Measurements from ENCODE around the gene STOM.
A peak's percentile ranks its signal among the peaks of the same experiment; 100 is the strongest.

STOM gene

GRCh38 chr9:121359351-121360294, 10.4 kb downstream of the STOM start:
- 100% methylated on average over 2 of the region's 3 CpGs; no CpG with 5 or more reads in 1 of the 2 experiments for WGBS, 2 experiments (ENCODE audit: insufficient coverage in 2 of 2)
- Histone ChIP-seq H3K4me3 (ENCODE audit: extremely low read depth, insufficient read depth, low read length, poor library complexity, severe bottlenecking) (no peak overlapping the region), H3K27ac (ENCODE audit: low read depth, low read length, severe bottlenecking) (no peak overlapping the region), H3K4me1 (ENCODE audit: control insufficient read depth, insufficient read depth, low read length, poor library complexity, severe bottlenecking) (peaks cover 13% of the 10 kb centered on the region), H3K9me3 (ENCODE audit: control insufficient read depth, low read length) (no peaks in the 10 kb centered on the region), H3K36me3 (ENCODE audit: control insufficient read depth, insufficient read depth, low read length) (no peaks in the 10 kb centered on the region)

- H3K36me3 ChIP-seq (ENCODE audit: control insufficient read depth, insufficient read depth, low read length), result no peaks in the 10 kb centered on the region
- WGBS, 2 experiments (ENCODE audit: insufficient coverage in 2 of 2), result 83 to 100% methylated on average over 1 of the region's 3 CpGs
- no peaks in the 10 kb centered on the region for H3K9me3 ChIP-seq (ENCODE audit: control insufficient read depth, low read length)
- H3K27ac ChIP-seq (ENCODE audit: low read depth, low read length, severe bottlenecking), result no peak overlapping the region
- no peak overlapping the region for H3K4me3 ChIP-seq (ENCODE audit: extremely low read depth, insufficient read depth, low read length, poor library complexity, severe bottlenecking)
- H3K4me1 ChIP-seq (ENCODE audit: control insufficient read depth, insufficient read depth, low read length, poor library complexity, severe bottlenecking), result peaks cover 13% of the 10 kb centered on the region
Measured at GRCh38 chr9:121358751-121359150, 11.3 kb downstream of the STOM start.

- H3K9me3 ChIP-seq (ENCODE audit: control insufficient read depth, low read length), result no peaks in the 10 kb centered on the region
- no peaks in the 10 kb centered on the region for H3K4me1 ChIP-seq (ENCODE audit: control insufficient read depth, insufficient read depth, low read length, poor library complexity, severe bottlenecking)
- no peaks in the 10 kb centered on the region for H3K36me3 ChIP-seq (ENCODE audit: control insufficient read depth, insufficient read depth, low read length)
- no peak overlapping the region for H3K27ac ChIP-seq (ENCODE audit: low read depth, low read length, severe bottlenecking)
- H3K4me3 ChIP-seq (ENCODE audit: extremely low read depth, insufficient read depth, low read length, poor library complexity, severe bottlenecking), result no peak overlapping the region
- WGBS, 2 experiments (ENCODE audit: insufficient coverage in 2 of 2), result no CpG with 5 or more reads among the region's 3 CpGs
Measured at GRCh38 chr9:121357011-121357410, 13.0 kb downstream of the STOM start.

GRCh38 chr9:121354762-121355161, 15.3 kb downstream of the STOM start:
- H3K27ac ChIP-seq (ENCODE audit: low read depth, low read length, severe bottlenecking), result no peak overlapping the region
- WGBS, 2 experiments (ENCODE audit: insufficient coverage in 2 of 2), result 97 to 98% methylated on average over 4 to 5 of the region's 5 CpGs
- H3K4me1 ChIP-seq (ENCODE audit: control insufficient read depth, insufficient read depth, low read length, poor library complexity, severe bottlenecking), result no peaks in the 10 kb centered on the region
- H3K4me3 ChIP-seq (ENCODE audit: extremely low read depth, insufficient read depth, low read length, poor library complexity, severe bottlenecking), result no peak overlapping the region
- H3K36me3 ChIP-seq (ENCODE audit: control insufficient read depth, insufficient read depth, low read length), result no peaks in the 10 kb centered on the region
- H3K9me3 ChIP-seq (ENCODE audit: control insufficient read depth, low read length), result no peaks in the 10 kb centered on the region

- Histone ChIP-seq H3K36me3 (ENCODE audit: control insufficient read depth, insufficient read depth, low read length) (no peaks in the 10 kb centered on the region), H3K9me3 (ENCODE audit: control insufficient read depth, low read length) (no peaks in the 10 kb centered on the region), H3K4me3 (ENCODE audit: extremely low read depth, insufficient read depth, low read length, poor library complexity, severe bottlenecking) (no peak overlapping the region), H3K27ac (ENCODE audit: low read depth, low read length, severe bottlenecking) (no peak overlapping the region), H3K4me1 (ENCODE audit: control insufficient read depth, insufficient read depth, low read length, poor library complexity, severe bottlenecking) (no peaks in the 10 kb centered on the region)
- WGBS, 2 experiments (ENCODE audit: insufficient coverage in 2 of 2), result 83 to 87% methylated on average over 3 to 4 of the region's 5 CpGs
Measured at GRCh38 chr9:121354141-121354540, 15.9 kb downstream of the STOM start.

DNA sequence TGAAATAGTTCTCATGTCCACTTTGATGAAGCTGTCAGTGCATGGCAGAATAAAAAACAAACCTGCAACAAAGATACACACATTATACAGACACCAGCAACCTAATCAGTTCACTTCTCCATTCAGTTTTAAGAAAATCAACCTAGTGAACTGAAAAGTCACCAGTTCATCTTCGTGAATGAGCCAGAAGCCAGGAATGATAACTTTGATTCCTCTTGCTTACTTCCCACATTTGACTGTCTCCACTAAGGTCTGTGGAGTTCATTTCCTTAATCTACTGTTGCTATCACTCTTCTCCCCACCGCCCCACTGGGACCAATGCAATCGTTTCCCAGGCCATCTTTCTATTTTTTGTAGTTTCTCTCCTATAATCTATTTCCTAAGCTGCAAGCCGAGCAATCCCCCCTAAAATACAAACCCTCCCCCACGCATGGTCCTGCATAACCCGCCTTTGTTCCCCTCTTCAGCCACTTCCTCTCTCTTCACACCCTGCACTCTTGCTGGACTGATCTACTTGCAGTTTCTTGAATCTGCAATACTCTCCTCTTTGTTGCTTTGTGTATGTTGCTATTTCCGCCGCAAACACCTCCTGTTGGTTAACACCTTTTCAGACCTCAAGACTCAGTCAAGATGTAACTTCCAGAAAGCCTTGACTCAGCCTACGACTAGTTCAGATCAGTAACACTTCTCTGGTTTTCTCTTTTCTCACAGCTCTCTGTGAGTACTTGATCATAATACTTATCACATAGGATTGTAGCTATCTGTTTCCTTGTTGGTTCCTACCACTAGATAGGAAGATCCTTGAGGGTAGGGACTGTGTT, 16.6 kb downstream of the STOM start:
- Histone ChIP-seq H3K4me1 (ENCODE audit: control insufficient read depth, insufficient read depth, low read length, poor library complexity, severe bottlenecking) (no peaks in the 10 kb centered on the region), H3K36me3 (ENCODE audit: control insufficient read depth, insufficient read depth, low read length) (no peaks in the 10 kb centered on the region), H3K4me3 (ENCODE audit: extremely low read depth, insufficient read depth, low read length, poor library complexity, severe bottlenecking) (no peak overlapping the region), H3K27ac (ENCODE audit: low read depth, low read length, severe bottlenecking) (no peak overlapping the region), H3K9me3 (ENCODE audit: control insufficient read depth, low read length) (no peaks in the 10 kb centered on the region)
- WGBS, 2 experiments (ENCODE audit: insufficient coverage in 2 of 2), result 81% methylated on average over 7 to 8 of the region's 9 CpGs

DNA sequence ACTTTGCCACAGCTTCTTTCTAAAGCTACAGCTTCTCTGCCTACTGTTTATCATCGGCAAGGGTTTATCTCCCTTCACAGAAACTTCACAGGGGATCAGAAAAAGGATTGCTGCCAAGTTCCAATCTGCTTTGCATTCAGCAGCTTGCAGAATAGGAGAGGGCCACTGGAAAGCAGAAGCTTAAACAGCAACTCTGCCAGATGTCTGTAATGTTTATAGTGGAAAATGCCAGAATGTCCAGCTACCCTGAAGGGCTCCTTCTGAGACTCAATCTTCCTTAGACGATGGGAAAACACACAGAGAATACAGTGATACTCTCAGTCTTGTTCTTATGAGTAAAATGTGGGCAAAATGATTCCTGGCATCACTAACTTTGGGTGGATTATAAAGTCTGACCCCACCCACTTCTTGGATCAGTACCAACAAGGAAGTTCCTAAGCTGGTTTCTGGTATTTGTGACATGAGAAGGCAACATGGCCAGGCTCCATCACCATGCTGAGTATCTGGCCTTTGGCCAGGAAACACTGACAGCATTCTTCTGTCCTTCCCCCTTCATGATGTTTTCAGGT, 19.0 kb downstream of the STOM start:
- Histone ChIP-seq H3K4me3 (ENCODE audit: extremely low read depth, insufficient read depth, low read length, poor library complexity, severe bottlenecking) (no peak overlapping the region), H3K36me3 (ENCODE audit: control insufficient read depth, insufficient read depth, low read length) (no peaks in the 10 kb centered on the region), H3K9me3 (ENCODE audit: control insufficient read depth, low read length) (no peaks in the 10 kb centered on the region), H3K27ac (ENCODE audit: low read depth, low read length, severe bottlenecking) (peak overlapping the region; percentile 75), H3K4me1 (ENCODE audit: control insufficient read depth, insufficient read depth, low read length, poor library complexity, severe bottlenecking) (no peaks in the 10 kb centered on the region)
- 100% methylated on average over 1 of the region's 2 CpGs for WGBS, 2 experiments (ENCODE audit: insufficient coverage in 2 of 2)

GRCh38 chr9:121350036-121350435, 20.0 kb downstream of the STOM start:
- Histone ChIP-seq H3K36me3 (ENCODE audit: control insufficient read depth, insufficient read depth, low read length) (no peaks in the 10 kb centered on the region), H3K27ac (ENCODE audit: low read depth, low read length, severe bottlenecking) (no peak overlapping the region), H3K9me3 (ENCODE audit: control insufficient read depth, low read length) (no peaks in the 10 kb centered on the region), H3K4me3 (ENCODE audit: extremely low read depth, insufficient read depth, low read length, poor library complexity, severe bottlenecking) (no peak overlapping the region), H3K4me1 (ENCODE audit: control insufficient read depth, insufficient read depth, low read length, poor library complexity, severe bottlenecking) (no peaks in the 10 kb centered on the region)
- WGBS, 2 experiments (ENCODE audit: insufficient coverage in 2 of 2), result no CpG with 5 or more reads among the region's 1 CpG

DNA sequence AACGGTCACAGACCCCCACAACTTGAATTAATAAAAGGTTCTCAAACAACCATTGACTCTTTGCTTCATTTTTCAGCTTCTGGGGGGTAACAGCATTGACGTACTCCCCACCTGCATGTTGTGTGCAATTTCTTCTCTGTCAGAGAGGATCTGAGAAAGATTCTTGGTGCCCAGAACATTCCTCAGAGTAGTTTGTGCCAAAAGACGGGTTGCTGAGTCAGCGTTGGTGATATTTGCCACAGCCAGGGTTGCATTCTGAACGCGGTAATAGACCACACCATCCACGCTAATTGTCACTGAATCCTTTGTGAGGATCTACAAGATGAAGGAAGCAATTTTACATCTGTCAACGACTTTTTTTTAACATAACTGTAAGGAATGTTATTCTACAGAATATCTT, 21.0 kb downstream of the STOM start:
- H3K36me3 ChIP-seq (ENCODE audit: control insufficient read depth, insufficient read depth, low read length), result no peaks in the 10 kb centered on the region
- no peak overlapping the region for H3K4me3 ChIP-seq (ENCODE audit: extremely low read depth, insufficient read depth, low read length, poor library complexity, severe bottlenecking)
- no peaks in the 10 kb centered on the region for H3K4me1 ChIP-seq (ENCODE audit: control insufficient read depth, insufficient read depth, low read length, poor library complexity, severe bottlenecking)
- 91 to 98% methylated on average over 5 to 6 of the region's 8 CpGs for WGBS, 2 experiments (ENCODE audit: insufficient coverage in 2 of 2)
- no peaks in the 10 kb centered on the region for H3K9me3 ChIP-seq (ENCODE audit: control insufficient read depth, low read length)
- H3K27ac ChIP-seq (ENCODE audit: low read depth, low read length, severe bottlenecking), result no peak overlapping the region

DNA sequence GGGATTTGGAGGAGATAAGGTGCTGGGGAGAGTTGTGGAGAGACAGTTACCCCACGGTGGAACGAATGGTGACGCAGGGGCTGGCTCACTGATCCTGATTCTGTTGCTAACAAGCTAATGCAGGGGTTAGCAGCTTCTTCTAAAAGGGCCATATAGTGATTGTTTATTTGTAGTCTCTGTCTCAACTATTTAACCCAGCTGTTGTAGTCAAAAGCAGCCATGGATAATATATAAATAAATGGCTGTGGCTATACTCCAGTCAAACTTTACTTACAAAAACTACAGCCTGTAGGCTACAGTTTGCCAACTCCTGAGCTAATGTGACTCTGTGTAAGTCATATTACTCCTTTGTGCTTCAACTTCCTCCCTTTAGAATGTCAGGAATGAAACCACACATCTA, 21.8 kb downstream of the STOM start:
- Histone ChIP-seq H3K36me3 (ENCODE audit: control insufficient read depth, insufficient read depth, low read length) (no peaks in the 10 kb centered on the region), H3K4me3 (ENCODE audit: extremely low read depth, insufficient read depth, low read length, poor library complexity, severe bottlenecking) (no peak overlapping the region), H3K4me1 (ENCODE audit: control insufficient read depth, insufficient read depth, low read length, poor library complexity, severe bottlenecking) (no peaks in the 10 kb centered on the region), H3K27ac (ENCODE audit: low read depth, low read length, severe bottlenecking) (no peak overlapping the region), H3K9me3 (ENCODE audit: control insufficient read depth, low read length) (no peaks in the 10 kb centered on the region)
- WGBS, 2 experiments (ENCODE audit: insufficient coverage in 2 of 2), result 67 to 93% methylated on average over 3 of the region's 3 CpGs

Measured in mesodermal cell (in vitro differentiated cells).